K562 (cell line): ENCODE data around the gene HSPB6. TPM values are rescaled to one million over a fixed set of nuclear protein-coding genes. Genes with fewer than 3 reads are reported as not detected.

ENCODE experiments used
- CREB5 ChIP-seq: fragments of 250-450 bp; sonication (Bioruptor Pico); IDR thresholded peaks from 2 replicates; pipeline ENCODE4 v1.5.0; 2020; ENCODE audit warnings: mild to moderate bottlenecking
- DDX20 ChIP-seq: fragments of 450-650 bp; IDR thresholded peaks from 2 replicates; pipeline ENCODE4 v1.6.1; 2016; ENCODE audit warnings: missing genetic modification characterization, low read depth, mild to moderate bottlenecking, missing compliant biosample characterization, moderate library complexity
- ELK1 ChIP-seq: sonication (generic); formaldehyde crosslinking; IDR thresholded peaks from 2 replicates; pipeline ENCODE4 v1.8.1; 2022; ENCODE audit warnings: missing genetic modification reagents
- ETV6 ChIP-seq, 3 experiments: fragments of 150-350 bp in 1 of 3; sonication (generic) in 1 of 3; formaldehyde crosslinking in 1 of 3; IDR thresholded peaks; 2 replicates each; pipeline versions ENCODE4 v1.6.1 to v1.8.0; 2014 to 2022; ENCODE audit warnings: borderline replicate concordance in 2 of 3, low read depth in 2 of 3, antibody characterized with exemption in 1 of 3, low read length in 1 of 3, mild to moderate bottlenecking in 1 of 3, missing genetic modification reagents in 1 of 3
- MLLT1 ChIP-seq, 2 experiments: fragments of 450-650 bp; IDR thresholded peaks; 2 replicates each; pipeline ENCODE4 v1.6.1; 2016
- POU5F1 ChIP-seq: fragments of 150-350 bp; IDR thresholded peaks from 2 replicates; pipeline ENCODE4 v1.6.1; 2014; ENCODE audit warnings: borderline replicate concordance, low read length, low read depth, mild to moderate bottlenecking; ENCODE audit not compliant: partially characterized antibody
- RREB1 ChIP-seq: fragments of 250-450 bp; sonication (Bioruptor Pico); IDR thresholded peaks from 2 replicates; pipeline ENCODE4 v1.4.0; 2020
- SETDB1 ChIP-seq: IDR thresholded peaks from one replicate; pipeline ENCODE4 v1.6.1; 2012; ENCODE audit warnings: low read length, control low read depth, inconsistent platforms
- SLC30A9 ChIP-seq: fragments of 250-450 bp; sonication (Bioruptor Pico); IDR thresholded peaks from 2 replicates; pipeline ENCODE4 v1.8.0; 2022; ENCODE audit warnings: mild to moderate bottlenecking, moderate library complexity
- SMARCE1 ChIP-seq: fragments of 450-650 bp; IDR thresholded peaks from 2 replicates; pipeline ENCODE4 v1.7.1; 2016; ENCODE audit warnings: mild to moderate bottlenecking
- TAF1 ChIP-seq: IDR thresholded peaks from 2 replicates; pipeline ENCODE4 v1.6.1; 2011; ENCODE audit warnings: mild to moderate bottlenecking, low read length, moderate library complexity; ENCODE audit not compliant: insufficient read depth, control insufficient read depth, severe bottlenecking; ENCODE audit errors: extremely low read depth
- TCF7 ChIP-seq: sonication (generic); IDR thresholded peaks from 2 replicates; pipeline ENCODE4 v1.6.1; 2016; ENCODE audit warnings: antibody characterized with exemption, borderline replicate concordance
- ZBTB43 ChIP-seq: sonication (generic); formaldehyde crosslinking; IDR thresholded peaks from 2 replicates; pipeline ENCODE4 v1.8.0; 2023; ENCODE audit warnings: mild to moderate bottlenecking, missing genetic modification reagents
- ZNF324 ChIP-seq: fragments of 250-450 bp; sonication (Bioruptor Pico); IDR thresholded peaks from 2 replicates; pipeline ENCODE4 v1.4.0; 2020; ENCODE audit warnings: mild to moderate bottlenecking
- polyA plus RNA-seq, 8 experiments: library from polyadenylated mRNA; depleted of rRNA in 4 of 8; stranded (reverse) in 5 of 8; unstranded in 3 of 8; fragments of >200 nt; fragmentation: Nextera tagmentation in 2 of 8; fragmentation: Illumina TruSeq in 1 of 8; extraction: Ambion mirVana in 2 of 8; extraction: Trizol in 1 of 8; gene quantifications; 2 replicates each; pipeline versions ENCODE4 v1.2.1 to v1.2.3, GENCODE V29; 2011 to 2014; ENCODE audit warnings: inconsistent platforms in 1 of 8, missing spikeins in 1 of 8
- total RNA-seq, 7 experiments: library from RNA; depleted of rRNA in 6 of 7; stranded (reverse); fragments of >200 nt in 6 of 7; fragmentation: Illumina TruSeq in 2 of 7; extraction: Trizol in 2 of 7; gene quantifications; 2 replicates each; pipeline versions ENCODE4 v1.2.1 to v1.2.3, GENCODE V29; 2011 to 2021; ENCODE audit warnings: low replicate concordance in 1 of 7

The HSPB6 gene
- total and polyA plus RNA-seq, 9 of the 15 experiments (the other 6 are each of a cell fraction or from before 2014, with no cell fraction given) = 0.55 TPM; not detected in 8

GRCh38 chr19:35716801-35717664 lies 39.8 kb downstream of the HSPB6 start (continued):
- TF ChIP-seq TCF7 (peak; percentile 26; the same call in 1 of the 2 replicates), DDX20 (tag) (no peak), SETDB1 (no peak), RREB1 (CRISPR knock-in tag) (0 out of 2 replicates have a peak, but pooled peaks have one; percentile 62), ZNF324 (CRISPR knock-in tag) (no peak), CREB5 (CRISPR knock-in tag) (no peak), SLC30A9 (CRISPR knock-in tag) (no peak), POU5F1 (no peak), SMARCE1 (peak; percentile 63), MLLT1 (IDR thresholded peaks at IDR 0.05) (peak in 1 of 2 experiments; percentile 54; a peak in 2 of 4 replicates), TAF1 (peak; percentile 51), ELK1 (CRISPR knock-in tag) (no peak), ZBTB43 (no peak), ETV6 (IDR thresholded peaks at IDR 0.05; ENCODE audit: borderline replicate concordance in 1 of 2, low read depth in 2 of 2, low read length in 1 of 2) (no peak), ETV6 (CRISPR knock-in tag; IDR thresholded peaks at IDR 0.05; ENCODE audit: borderline replicate concordance) (no peak)
